Epithelial cell of esophagus (primary cell): ENCODE data around the gene VASP.

Experiments used
- DNase-seq: peaks from one replicate; pipeline ENCODE4 v3.0.0; 2010; ENCODE audit warnings: low read depth
- H3K4me3 ChIP-seq: 2 replicates; pipeline ENCODE4 v1.5.1; 2011; ENCODE audit warnings: mild to moderate bottlenecking, low read length, control low read depth
- CTCF ChIP-seq: IDR thresholded peaks from 2 replicates; pipeline ENCODE4 v1.5.1; 2011; ENCODE audit warnings: low read depth, mild to moderate bottlenecking, low read length, control low read depth, inconsistent platforms; ENCODE audit not compliant: insufficient read depth; ENCODE audit errors: missing control alignments

VASP gene

GRCh38 chr19:45473682-45474605, 33.3 kb upstream of the VASP start:
- no peak overlapping the region for H3K4me3 ChIP-seq
- no peak for TF ChIP-seq CTCF
- DNase-seq, result no peak

- no peak for TF ChIP-seq CTCF
- DNase-seq, result peak; percentile 45
- no peak overlapping the region for H3K4me3 ChIP-seq
Observed at GRCh38 chr19:45474606-45475521, 32.4 kb upstream of the VASP start.

DNA sequence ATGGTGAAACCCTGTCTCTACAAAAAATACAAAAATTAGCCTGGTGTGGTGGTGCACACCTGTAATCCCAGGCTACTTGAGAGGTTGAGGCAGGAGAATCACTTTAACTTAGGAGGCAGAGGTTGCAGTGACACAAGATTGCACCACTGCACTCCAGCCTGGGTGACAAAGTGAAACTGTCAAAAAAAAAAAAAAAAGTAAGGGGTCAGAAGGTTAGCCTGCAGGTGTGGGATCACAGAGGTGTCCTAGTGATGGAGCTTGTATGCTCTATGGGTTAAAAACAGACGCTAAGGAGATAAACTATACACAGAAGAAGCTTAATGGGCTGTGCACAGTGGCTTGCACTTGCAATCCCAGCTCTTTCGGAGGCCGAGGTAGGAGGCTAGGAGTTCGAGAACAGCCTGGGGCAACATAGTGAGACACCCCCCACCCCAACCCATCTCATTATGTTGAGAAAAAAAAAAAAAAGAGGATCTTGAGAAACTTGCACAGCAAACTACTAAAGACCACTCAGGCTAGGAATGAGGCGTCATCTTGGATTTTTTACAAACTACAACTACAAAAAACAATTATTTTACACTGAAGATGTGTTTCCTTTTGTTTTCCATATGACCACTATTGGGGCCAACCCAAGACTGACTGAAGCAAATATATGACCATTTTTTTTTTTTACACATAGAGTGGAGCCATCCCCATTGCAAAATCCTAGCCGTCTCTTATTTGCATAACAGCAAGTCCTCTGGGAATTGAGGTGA, 31.6 kb upstream of the VASP start:
- no peak for TF ChIP-seq CTCF
- H3K4me3 ChIP-seq, result no peak overlapping the region
- peak; percentile 36 for DNase-seq

DNA sequence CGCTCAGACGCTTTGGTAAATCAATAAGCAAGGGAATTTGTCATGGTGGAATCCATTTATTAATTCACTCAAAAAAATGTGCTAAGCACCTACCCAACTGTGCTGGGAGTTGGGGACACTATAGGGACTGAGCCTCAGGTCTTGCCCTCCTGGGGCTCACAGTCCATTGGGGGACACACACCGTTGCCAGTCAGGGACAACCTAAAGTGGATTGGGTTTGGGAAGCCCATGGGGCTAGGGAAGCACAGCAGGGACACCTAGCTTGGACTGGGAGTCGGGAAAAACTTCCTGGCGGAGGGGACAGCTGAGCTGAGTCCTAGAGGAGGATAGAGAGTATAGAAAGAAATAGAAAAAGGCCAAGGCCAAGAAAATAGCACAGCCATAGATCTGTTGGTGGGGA, 31.0 kb upstream of the VASP start:
- DNase-seq, result no peak
- no peak for TF ChIP-seq CTCF
- H3K4me3 ChIP-seq, result no peak overlapping the region

DNA sequence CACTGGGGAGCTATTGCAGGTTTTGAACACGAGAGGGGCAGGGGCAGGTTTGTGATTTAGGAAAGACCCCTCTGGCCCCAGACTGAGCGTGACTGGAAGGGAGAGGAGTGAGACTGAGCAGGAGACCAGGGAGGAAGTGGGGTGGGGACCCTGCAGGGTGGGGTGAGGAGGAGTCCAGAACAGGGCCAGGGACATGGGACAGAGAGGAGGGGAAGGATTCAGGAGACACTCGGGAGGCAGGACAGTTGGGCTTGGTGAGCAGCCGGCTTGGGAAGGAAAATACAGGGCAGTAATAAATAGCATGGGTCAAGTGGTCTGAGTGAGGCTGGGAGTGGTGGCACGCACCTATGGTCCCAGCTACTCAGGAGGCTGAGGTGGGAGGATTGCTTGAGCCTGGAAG, 30.1 kb upstream of the VASP start:
- no peak for TF ChIP-seq CTCF
- no peak overlapping the region for H3K4me3 ChIP-seq
- no peak for DNase-seq

DNA sequence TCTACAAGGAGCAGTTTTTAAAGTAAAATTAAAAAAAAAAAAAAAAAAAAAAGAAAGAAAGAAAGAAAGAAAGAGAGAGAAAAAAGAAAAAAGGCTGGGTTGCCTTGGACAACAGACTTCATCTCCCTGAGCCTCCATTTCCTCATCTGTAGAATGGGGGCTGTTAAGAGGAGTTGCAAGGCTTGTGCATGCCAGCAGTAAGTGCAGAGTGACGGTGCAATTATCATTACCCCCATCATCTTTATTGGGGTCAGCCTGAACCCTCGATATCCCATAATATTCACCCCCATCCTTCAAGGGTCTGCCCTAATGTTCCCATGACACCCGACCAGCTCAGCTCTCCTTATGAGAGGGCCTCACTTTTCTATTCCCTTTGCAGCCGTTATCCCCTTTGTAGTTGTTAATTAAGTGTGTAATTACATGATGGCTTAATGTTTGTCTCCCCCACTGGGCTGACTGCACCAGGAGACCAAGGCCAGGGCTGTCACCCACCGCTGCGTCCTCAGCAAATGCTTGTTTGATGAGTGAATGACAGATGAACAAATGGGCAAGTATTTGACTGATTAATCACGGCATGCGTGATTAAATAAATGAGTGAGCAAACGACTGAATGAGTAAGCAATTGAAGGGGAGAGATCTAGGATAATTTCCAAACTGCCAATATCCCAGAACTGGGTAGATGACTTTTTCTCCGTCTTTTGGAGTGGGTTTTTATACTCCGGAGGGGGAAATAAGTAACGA, 29.4 kb upstream of the VASP start:
- no peak for TF ChIP-seq CTCF
- peak; percentile 90 for DNase-seq
- peak overlapping the region; percentile 73 for H3K4me3 ChIP-seq
